Naive thymus-derived CD4-positive, alpha-beta T cell (primary cell): ENCODE data around the gene SLFNL1. TPM values are rescaled to one million over a fixed set of nuclear protein-coding genes. Genes with fewer than 3 reads are reported as not detected.

Experiments
- ATAC-seq: fragments of 150-1000 bp; cut with Tn5 transposase; 2 replicates; pipeline ENCODE4 v1.10.0; 2021; ENCODE audit warnings: mild to moderate bottlenecking, moderate library complexity
- CTCF ChIA-PET: fragments of 350-600 bp; sonication (Branson Sonifier 250); formaldehyde crosslinking; loops from one replicate; lab custom pipeline; 2021; ENCODE audit warnings: antibody characterized with exemption; lab: Charles Lee
- POLR2A ChIA-PET: fragments of 350-600 bp; sonication (Branson Sonifier 250); formaldehyde crosslinking; loops from one replicate; lab custom pipeline; 2021; ENCODE audit warnings: antibody characterized with exemption, inconsistent platforms; lab: Charles Lee
- DNase-seq, 9 donors: peaks; one replicate each; pipeline versions ENCODE4 v3.0.0 to v3.0.0-alpha.2; 2020 to 2022; ENCODE audit warnings: mixed read lengths in 1 of 9
- H3K27ac ChIP-seq: one replicate; pipeline ENCODE4 v1.7.0; 2013; ENCODE audit warnings: mild to moderate bottlenecking, low read depth, low read length, moderate library complexity
- H3K27me3 ChIP-seq, 2 donors: one replicate each; pipeline ENCODE4 v1.7.0; 2013; ENCODE audit warnings: low read length in 2 of 2, mild to moderate bottlenecking in 2 of 2, moderate library complexity in 2 of 2; ENCODE audit not compliant: control insufficient read depth in 2 of 2, insufficient read depth in 2 of 2
- H3K36me3 ChIP-seq, 3 experiments: 1 replicate in 2 of 3; 2 replicates in 1 of 3; pipeline ENCODE4 v1.7.0; 2013; ENCODE audit warnings: low read length in 3 of 3, mild to moderate bottlenecking in 3 of 3, moderate library complexity in 1 of 3; ENCODE audit not compliant: insufficient read depth in 3 of 3, control insufficient read depth in 2 of 3
- H3K4me1 ChIP-seq, 2 donors: one replicate each; pipeline ENCODE4 v1.7.0; 2013; ENCODE audit warnings: low read length in 2 of 2, mild to moderate bottlenecking in 2 of 2, moderate library complexity in 1 of 2; ENCODE audit not compliant: control insufficient read depth in 2 of 2, insufficient read depth in 2 of 2
- H3K4me3 ChIP-seq: 2 replicates; pipeline ENCODE4 v1.7.0; 2013; ENCODE audit warnings: mild to moderate bottlenecking, low read length
- H3K9me3 ChIP-seq, 3 experiments: 1 replicate in 2 of 3; 2 replicates in 1 of 3; pipeline ENCODE4 v1.7.0; 2013; ENCODE audit warnings: low read length in 3 of 3; ENCODE audit not compliant: control insufficient read depth in 2 of 3
- H3K27ac Mint-ChIP-seq, 9 donors: one replicate each; pipeline ENCODE4 v1.8.0; 2020 to 2022; ENCODE audit warnings: mixed read lengths in 9 of 9, mild to moderate bottlenecking in 8 of 9, moderate library complexity in 5 of 9, inconsistent platforms in 2 of 9
- H3K27me3 Mint-ChIP-seq, 5 donors: one replicate each; pipeline ENCODE4 v1.8.0; 2021 to 2022; ENCODE audit warnings: mixed read lengths in 5 of 5, mild to moderate bottlenecking in 1 of 5
- H3K36me3 Mint-ChIP-seq, 5 donors: one replicate each; pipeline ENCODE4 v1.8.0; 2020 to 2022; ENCODE audit warnings: mixed read lengths in 5 of 5, mild to moderate bottlenecking in 3 of 5, inconsistent platforms in 1 of 5
- H3K4me1 Mint-ChIP-seq, 7 donors: one replicate each; pipeline ENCODE4 v1.8.0; 2020 to 2022; ENCODE audit warnings: mixed read lengths in 7 of 7, mild to moderate bottlenecking in 3 of 7, inconsistent platforms in 1 of 7
- H3K4me3 Mint-ChIP-seq, 10 donors: one replicate each; pipeline ENCODE4 v1.8.0; 2020 to 2022; ENCODE audit warnings: mild to moderate bottlenecking in 10 of 10, mixed read lengths in 10 of 10, moderate library complexity in 6 of 10, inconsistent platforms in 2 of 10
- H3K9me3 Mint-ChIP-seq, 11 donors: one replicate each; pipeline ENCODE4 v1.8.0; 2020 to 2022; ENCODE audit warnings: mixed read lengths in 11 of 11, mild to moderate bottlenecking in 4 of 11, inconsistent platforms in 1 of 11, moderate library complexity in 1 of 11
- intact Hi-C, 2 donors: fragments of 100-400 bp; cut with micrococcal nuclease; formaldehyde crosslinking; loops; one replicate each; pipeline ENCODE4 v1.15.1; 2023
- polyA plus RNA-seq, 2 donors: library from polyadenylated mRNA; unstranded; fragments of 300-500 nt; fragmentation: Illumina TruSeq; gene quantifications; one replicate each; pipeline ENCODE4 v1.2.3, GENCODE V29; 2021
- total RNA-seq, 6 experiments: library from RNA in 5 of 6; stranded (reverse) in 5 of 6; gene quantifications; 1 replicate in 5 of 6; 2 replicates in 1 of 6; pipeline ENCODE4 v1.2.3 and lab custom pipeline; 2021 to 2026

SLFNL1 gene
- total and polyA plus RNA-seq, 7 experiments from 2014 or later = 0.19 to 1.1 (median 0.29) TPM

GRCh38 chr1:40969445-40969844 lies 52.1 kb downstream of the SLFNL1 start:
- Mint-ChIP-seq H3K4me3 (no peak overlapping the region), H3K9me3 (no peaks in the 10 kb centered on the region), H3K4me1 (peaks cover 0 to 6% (median 0%) of the 10 kb centered on the region in 7 donors), H3K36me3 (no peaks in the 10 kb centered on the region), H3K27ac (no peak overlapping the region), H3K27me3 (peaks cover 0 to 2% (median 0%) of the 10 kb centered on the region in 5 donors)
- H3K4me3 ChIP-seq = no peak overlapping the region
- no peaks in the 10 kb centered on the region for H3K4me1 ChIP-seq
- ATAC-seq (no peak), DNase-seq (no peak)
- no peaks in the 10 kb centered on the region for H3K36me3 ChIP-seq
- POLR2A ChIA-PET = no interaction called here
- CTCF ChIA-PET = no interaction called here
- H3K9me3 ChIP-seq = no peaks in the 10 kb centered on the region
- intact Hi-C loops = no loop called here
- H3K27ac ChIP-seq = no peak overlapping the region
- no peaks in the 10 kb centered on the region for H3K27me3 ChIP-seq

GRCh38 chr1:40966417-40966816 lies 55.1 kb downstream of the SLFNL1 start:
- no peak for DNase-seq
- no peak overlapping the region for H3K27ac Mint-ChIP-seq
- no peak for ATAC-seq
- no peak overlapping the region for H3K4me3 Mint-ChIP-seq
- Histone ChIP-seq H3K27me3 (no peaks in the 10 kb centered on the region), H3K27ac (no peak overlapping the region), H3K9me3 (no peaks in the 10 kb centered on the region), H3K36me3 (no peaks in the 10 kb centered on the region), H3K4me3 (no peak overlapping the region), H3K4me1 (no peaks in the 10 kb centered on the region)
- no peaks in the 10 kb centered on the region for H3K36me3 Mint-ChIP-seq
- H3K9me3 Mint-ChIP-seq = no peaks in the 10 kb centered on the region
- ChIA-PET POLR2A (no interaction called here), CTCF (interaction anchor here (0.6 kb wide), 1 partner anchor 10 kb away, joined by 3 read pairs; no protein-coding TSS in a partner anchor)
- intact Hi-C loops = no loop called here
- H3K27me3 Mint-ChIP-seq = peaks cover 0 to 2% (median 0%) of the 10 kb centered on the region in 5 donors
- peaks cover 0 to 2% (median 0%) of the 10 kb centered on the region in 7 donors for H3K4me1 Mint-ChIP-seq

Other genes with a start within 250 kb of the SLFNL1 start
- under 1 TPM; 0.13 to 0.97 (median 0.24) TPM for gene KCNQ4, start 237.9 kb downstream of the SLFNL1 start, total RNA-seq
- under 1 TPM in 1 of 2 donors, not detected in 1; 0.10 TPM for gene KCNQ4, start 237.9 kb downstream of the SLFNL1 start, polyA plus RNA-seq
- 10 to 100 TPM; 20.5 to 42.8 (median 21.5) TPM for gene CITED4, start 159.4 kb downstream of the SLFNL1 start, total RNA-seq
- 10 to 100 TPM; 28.9 to 37.9 TPM for gene CITED4, start 159.4 kb downstream of the SLFNL1 start, polyA plus RNA-seq
- gene CTPS1, start 42.0 kb downstream of the SLFNL1 start, total RNA-seq = 10 to 100 TPM; 16.4 to 57.6 (median 40.6) TPM
- 10 to 100 TPM; 12.4 to 16.5 TPM for gene CTPS1, start 42.0 kb downstream of the SLFNL1 start, polyA plus RNA-seq
- gene SCMH1, start 220.6 kb upstream of the SLFNL1 start, total RNA-seq = 10 to 100 TPM; 16.7 to 18.6 (median 18.2) TPM
- gene SCMH1, start 220.6 kb upstream of the SLFNL1 start, polyA plus RNA-seq = 1 to 10 TPM; 3.6 to 7.8 TPM